ENCODE results near the gene HIP1. TPM values are rescaled to one million over a fixed set of nuclear protein-coding genes. Genes with fewer than 3 reads are reported as not detected.

HIP1 gene
- total RNA-seq, 4 donors from 2014 or later, result 24.9 to 51.2 (median 27.2) TPM

DNA sequence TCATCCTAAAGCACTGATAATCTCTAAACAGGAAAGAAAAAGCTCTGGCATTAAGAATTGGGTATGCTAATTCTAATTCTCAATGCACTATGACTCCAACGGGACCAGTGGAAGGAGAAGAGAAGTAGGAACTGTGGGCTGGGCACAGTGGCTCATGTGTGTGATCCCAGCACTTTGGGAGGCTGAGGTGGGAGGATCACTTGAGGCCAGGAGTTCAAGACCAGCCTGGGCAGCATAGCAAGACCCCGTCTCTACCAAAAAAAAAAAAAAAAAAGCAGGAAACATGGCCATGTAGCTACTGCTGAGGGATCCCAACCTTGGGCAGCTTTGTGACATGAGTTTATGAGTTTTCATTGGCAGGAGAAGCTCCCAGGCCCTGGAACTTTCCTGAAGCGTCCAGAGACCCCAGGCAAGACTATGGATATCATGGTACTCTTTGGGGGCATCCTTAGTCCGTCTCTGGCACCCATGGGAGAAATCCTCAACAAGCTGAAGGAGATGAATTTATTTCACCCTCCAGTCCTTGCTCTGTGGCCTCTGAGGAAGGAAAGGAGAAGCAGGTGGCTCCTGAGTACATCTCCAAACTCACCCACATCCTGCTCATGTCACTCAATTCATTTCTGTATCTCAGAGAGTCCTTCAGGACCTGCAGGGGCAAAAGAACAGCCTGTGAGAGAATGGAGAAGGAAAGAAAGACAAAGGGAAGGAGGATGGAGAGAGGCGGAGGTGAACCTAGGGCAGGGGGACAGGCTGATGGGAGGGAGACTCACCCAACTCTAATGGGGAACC lies 147.1 kb downstream of the HIP1 start:
- DNase-seq (ENCODE audit: low spot score) (no peak), ATAC-seq (ENCODE audit: low FRiP score) (no peak)
- TF ChIP-seq CTCF (IDR thresholded peaks at IDR 0.05), result no peak

DNA sequence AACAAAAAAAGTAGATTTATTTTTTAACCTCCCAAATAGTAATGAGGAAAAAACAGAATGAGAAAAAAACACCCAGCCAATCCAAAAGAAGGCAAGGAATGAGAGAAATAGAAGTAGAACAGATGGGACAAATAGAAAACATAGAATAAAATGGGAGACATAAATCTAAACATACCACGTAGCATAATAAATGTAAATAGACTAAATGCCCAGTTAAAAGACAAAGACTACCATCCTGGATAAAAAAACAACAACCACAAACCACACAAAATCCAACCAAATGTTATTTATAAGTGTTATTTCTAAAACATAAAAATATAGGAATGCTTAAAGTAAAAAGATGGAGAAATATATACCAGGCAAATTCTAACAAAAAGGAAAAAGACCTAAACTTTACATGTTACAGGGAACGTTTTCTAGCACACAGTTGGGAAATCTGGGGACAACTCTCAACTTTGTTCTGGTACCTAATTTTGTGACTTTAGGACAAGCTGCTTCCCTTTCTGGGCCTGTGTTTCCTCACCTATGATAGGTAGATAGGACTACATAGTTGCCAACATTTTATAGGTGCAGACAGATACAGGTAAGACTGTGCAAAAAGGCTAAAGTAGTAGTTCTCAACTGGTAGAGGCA lies 148.3 kb downstream of the HIP1 start:
- ATAC-seq (ENCODE audit: low FRiP score) (no peak), DNase-seq (ENCODE audit: low spot score) (no peak)
- TF ChIP-seq CTCF (IDR thresholded peaks at IDR 0.05), result no peak

GRCh38 chr7:75584354-75584753 lies 154.4 kb downstream of the HIP1 start:
- ATAC-seq (ENCODE audit: low FRiP score) (no peak), DNase-seq (ENCODE audit: low spot score) (no peak)
- TF ChIP-seq CTCF (IDR thresholded peaks at IDR 0.05), result no peak

DNA sequence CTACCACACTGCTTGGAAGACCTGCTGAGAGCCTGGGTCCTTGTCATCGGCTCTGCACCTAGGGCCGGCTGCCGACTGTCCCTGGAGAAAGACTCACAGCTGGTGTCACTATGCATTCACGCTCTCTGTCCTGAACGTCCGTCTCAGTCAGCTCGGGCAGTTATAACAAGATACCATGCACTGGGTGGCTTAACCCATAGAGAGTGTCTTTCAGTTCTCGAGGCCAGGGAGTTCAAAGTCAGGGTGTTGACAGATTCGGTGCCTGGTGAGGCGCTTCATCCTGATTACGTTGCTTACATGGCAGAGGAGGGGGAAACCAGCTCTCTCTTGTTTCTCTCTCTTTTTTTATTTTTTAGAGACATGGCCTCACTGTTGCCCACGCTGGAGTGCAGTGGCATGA lies 155.5 kb downstream of the HIP1 start:
- no peak for TF ChIP-seq CTCF (IDR thresholded peaks at IDR 0.05)
- DNase-seq (ENCODE audit: low spot score) (no peak), ATAC-seq (ENCODE audit: low FRiP score) (no peak)

GRCh38 chr7:75579899-75580298 lies 158.8 kb downstream of the HIP1 start:
- ATAC-seq (ENCODE audit: low FRiP score), result no peak

GRCh38 chr7:75578081-75578480 lies 160.7 kb downstream of the HIP1 start:
- DNase-seq (ENCODE audit: low spot score) (no peak), ATAC-seq (ENCODE audit: low FRiP score) (no peak)
- no peak for TF ChIP-seq CTCF (IDR thresholded peaks at IDR 0.05)

More at GRCh38 chr7:75579899-75580298, 158.8 kb downstream of the HIP1 start:
- no peak for DNase-seq (ENCODE audit: low spot score)
- no peak for TF ChIP-seq CTCF (IDR thresholded peaks at IDR 0.05)

Data from omental fat pad (tissue), 4 donors.